NOMO-1 treated with dmso at 0.1 percent for 144 hours (cell line): ENCODE measurements around the gene FBXO27.
"Not testable (repeated sequence)": the region's sequence is repeated elsewhere in the genome, so short reads cannot be mapped to it uniquely, and the experiment has no call there.

ENCODE experiments used
- DNase-seq: peaks from one replicate; lab custom pipeline; 2025; ENCODE audit not compliant: unreplicated experiment; lab: John Stamatoyannopoulos, UW

The FBXO27 gene

DNA sequence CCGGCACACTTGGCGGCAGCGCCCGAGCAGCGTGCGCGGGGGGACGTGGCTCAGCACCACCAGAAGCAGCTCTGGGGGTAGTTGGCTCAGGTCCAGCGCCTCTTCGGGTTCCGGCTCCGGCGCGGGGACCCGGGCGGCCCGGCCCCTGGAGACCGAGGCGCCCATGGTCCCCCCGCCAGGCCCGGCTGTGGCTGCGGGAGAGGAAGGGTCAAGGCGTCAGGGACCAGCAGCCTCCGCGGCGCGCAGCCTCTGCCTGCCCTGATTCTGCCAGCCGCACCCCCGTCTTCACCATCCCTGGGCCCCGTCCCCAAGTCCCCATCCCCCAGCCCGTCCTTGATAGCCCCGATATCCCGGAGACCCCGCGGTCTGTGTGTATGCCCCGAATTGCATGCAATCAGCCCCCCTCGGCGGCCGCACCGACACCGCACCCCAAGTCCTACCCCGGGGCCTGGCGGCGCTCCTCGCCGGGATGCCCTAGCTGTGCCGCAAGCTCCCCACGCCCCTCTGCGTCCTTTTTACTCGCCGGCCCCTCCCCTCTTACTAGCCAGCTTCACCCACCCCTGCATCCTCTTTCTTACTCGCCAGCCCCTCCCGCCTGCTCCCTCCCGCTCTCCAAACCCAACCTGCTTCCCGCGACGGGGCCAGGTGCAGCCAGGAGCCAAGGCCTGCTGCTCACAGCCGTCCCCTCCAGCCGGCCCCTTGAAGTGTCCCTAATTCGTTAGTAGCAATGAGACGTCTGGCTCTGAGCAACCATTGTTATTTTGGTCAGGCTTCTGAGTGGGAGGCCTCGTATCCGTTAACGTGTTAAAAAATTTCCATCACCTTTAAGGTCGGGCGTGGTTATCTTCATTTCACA lies at the start of gene FBXO27:
Gene FBXO27, minus strand, starts transcription at position 487 of the 856 bp plus-strand sequence. Its CDS starts 322 bp downstream, at position 165.
- DNase-seq = no peak

GRCh38 chr19:39080431-39080830 lies 48.1 kb upstream of the FBXO27 start:
- no peak for DNase-seq

DNA sequence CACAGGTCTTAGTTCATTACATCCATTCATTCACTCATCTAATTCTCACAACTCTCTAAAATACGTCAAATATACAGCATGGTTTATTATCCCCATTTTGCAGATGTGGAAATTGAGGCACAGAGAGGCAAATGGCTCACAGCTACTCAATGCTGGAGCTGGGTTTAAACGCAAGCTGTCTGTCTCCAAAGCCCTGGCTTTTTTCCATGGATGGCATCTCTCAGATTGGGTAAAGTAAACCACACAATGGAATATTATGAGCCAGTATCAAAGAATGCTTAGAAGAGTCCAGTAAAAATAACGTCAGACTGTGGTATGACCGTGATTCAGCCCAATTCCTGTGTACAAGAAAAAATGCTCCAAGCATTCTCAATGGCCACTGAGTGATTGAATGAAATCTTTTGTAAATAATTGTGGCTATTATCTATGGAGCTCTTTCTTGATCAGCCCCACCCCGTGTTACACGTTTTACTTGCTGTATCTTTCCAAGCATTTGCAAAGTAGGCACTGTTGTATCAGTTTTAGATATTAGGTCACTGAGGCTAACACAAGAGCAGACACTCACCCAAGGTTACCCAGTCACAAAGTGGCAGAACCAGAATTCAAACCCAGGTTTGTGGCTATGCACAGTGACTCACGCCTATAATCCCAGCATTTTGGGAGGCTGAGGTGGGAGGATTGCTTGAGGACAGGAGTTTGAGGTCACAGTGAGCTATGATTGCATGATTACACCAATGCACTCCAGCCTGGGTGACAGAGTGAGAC lies 46.3 kb upstream of the FBXO27 start:
- DNase-seq = no peak

DNA sequence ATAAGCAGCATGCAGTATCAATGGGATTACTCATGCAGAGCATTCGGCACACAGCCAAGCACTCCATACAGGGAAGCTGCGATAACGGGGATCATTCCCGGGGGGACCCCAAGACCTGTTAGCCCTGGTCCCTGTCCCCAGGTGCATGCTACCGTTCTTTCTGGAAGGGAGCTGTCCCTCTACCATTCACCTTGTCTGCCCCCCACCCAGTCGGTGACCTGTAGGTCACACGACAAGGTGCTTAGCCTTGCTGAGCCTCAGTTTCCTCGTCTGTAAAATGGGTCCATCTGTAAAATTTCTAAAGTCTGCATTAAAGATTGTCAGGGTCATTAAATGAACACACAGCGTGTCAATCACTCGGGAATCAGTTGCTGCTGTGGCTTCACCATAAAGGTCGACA lies 45.0 kb upstream of the FBXO27 start:
- no peak for DNase-seq

- DNase-seq = no peak
Observed at GRCh38 chr19:39074942-39075341, 42.6 kb upstream of the FBXO27 start.

DNA sequence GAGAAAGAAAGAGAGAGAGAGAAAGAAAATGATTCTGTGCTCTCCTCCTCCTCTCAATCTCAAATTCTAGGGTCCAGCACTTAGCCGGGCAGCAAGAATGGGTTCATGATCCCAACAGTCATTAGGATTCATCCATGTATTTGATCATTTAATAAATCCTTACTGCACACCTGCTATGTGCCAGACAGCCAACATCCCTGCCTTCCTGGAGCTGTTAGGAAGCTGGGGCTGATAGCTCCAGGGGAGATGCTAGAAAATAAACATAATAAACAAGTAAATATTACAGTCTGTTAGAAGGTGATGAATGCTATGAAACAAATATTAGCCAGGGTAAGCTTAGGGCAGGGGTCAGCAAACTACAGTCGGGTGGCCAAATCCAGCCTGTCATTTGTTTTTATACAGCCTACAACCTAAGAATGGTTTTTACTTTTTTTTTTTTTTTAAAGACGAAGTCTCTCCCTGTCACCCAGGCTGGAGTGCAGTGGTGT lies 41.9 kb upstream of the FBXO27 start:
- no peak for DNase-seq

DNA sequence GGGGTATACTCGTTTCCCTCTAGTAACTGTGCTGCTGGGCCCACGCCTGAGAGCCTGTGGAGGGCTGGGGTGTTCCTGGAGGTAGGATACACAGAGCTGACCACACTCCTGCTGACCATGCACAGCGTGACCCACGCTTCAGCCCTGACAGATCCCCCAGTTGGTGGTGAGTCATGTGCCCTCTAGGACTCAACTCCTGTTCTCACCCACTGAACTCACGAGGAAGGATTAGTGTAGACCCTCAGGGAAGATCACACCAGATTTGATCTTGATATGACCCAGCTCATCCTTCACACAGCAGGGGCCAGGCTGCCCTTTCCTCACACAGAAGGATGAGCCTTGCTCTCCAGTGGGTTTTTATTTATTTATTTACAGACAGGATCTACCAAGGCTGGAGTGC lies 38.5 kb upstream of the FBXO27 start:
- no peak for DNase-seq

DNA sequence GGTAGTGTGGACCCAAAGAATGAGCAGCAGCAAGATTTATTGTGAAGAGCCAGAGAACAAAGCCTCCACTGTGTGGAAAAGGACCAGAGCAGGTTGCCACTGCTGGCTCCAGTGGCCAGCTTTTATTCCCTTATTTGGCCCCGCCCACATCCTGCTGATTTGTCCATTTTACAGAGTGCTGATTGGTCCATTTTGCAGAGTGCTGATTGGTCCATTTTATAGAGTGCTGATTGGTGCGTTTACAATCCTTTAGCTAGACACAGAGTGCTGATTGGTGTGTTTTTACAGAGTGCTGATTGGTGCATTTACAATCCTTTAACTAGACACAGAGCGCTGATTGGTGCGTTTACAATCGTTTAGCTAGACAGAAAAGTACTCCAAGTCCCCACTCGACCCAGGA lies 35.9 kb upstream of the FBXO27 start:
- not testable (repeated sequence) for DNase-seq

- DNase-seq = no peak
Observed at GRCh38 chr19:39067104-39067503, 34.8 kb upstream of the FBXO27 start.

DNA sequence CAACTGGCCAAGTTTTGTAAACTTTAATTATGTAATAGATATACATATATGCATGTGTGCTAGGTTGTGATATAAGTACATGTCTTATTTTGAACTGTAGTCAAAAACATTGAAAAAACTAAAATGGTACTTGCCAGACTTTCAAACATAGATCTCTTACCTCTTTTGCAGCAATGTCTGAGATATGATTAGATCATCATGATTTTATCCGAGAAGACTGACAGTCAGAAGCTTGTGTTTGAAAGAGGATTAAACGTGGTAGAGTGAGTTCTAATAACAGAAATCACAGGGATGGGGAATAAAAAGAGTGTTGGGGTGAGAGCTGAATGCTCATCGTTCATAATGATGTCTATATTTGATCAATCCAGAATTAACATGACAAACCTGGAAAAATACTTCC lies 33.6 kb upstream of the FBXO27 start:
- DNase-seq = no peak

- no peak for DNase-seq
Observed at GRCh38 chr19:39064405-39064804, 32.1 kb upstream of the FBXO27 start.

- no peak for DNase-seq
Observed at GRCh38 chr19:39060171-39060570, 27.8 kb upstream of the FBXO27 start.

GRCh38 chr19:39059302-39059701 lies 27.0 kb upstream of the FBXO27 start:
- DNase-seq = no peak

- no peak for DNase-seq
Observed at GRCh38 chr19:39057615-39058014, 25.3 kb upstream of the FBXO27 start.

DNA sequence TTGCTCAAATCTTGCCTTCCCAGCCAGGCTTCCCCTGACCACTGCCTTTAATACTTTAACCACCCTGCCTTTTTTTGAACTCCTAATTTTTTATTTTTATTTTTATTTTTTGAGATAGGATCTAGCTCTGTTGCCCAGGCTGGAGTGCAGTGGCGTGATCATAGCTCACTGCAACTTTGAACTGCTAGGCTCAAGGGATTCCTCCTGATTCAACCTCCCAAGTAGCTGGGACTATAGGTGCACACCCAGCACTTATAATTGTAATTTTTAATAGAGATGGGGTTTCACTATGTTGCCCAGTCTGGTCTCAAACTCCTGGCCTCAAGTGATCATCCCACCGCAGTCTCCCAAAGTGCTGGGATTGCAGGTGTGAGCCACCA lies 21.7 kb upstream of the FBXO27 start:
- no peak for DNase-seq

- DNase-seq = no peak
Observed at GRCh38 chr19:39053276-39054090, 21.1 kb upstream of the FBXO27 start.

DNA sequence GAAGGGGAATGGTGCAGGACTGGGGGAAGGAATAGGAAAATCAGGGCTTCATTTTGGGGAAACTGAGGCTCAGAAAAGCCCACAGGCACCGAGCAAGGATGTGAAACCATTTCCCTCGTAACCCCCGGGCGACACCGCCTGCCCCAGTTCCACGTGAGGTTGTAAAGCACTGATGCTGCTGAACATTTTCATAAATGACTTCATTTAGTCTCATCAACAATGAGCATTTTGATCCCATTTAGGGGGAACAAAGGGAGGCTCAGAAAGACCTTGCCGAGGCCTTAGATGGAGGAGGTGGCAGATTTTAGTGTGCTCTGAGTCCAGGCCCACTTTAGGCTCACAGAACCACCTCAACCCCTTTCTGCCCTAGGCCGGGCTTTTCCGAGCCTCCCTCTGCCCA lies 20.5 kb upstream of the FBXO27 start:
- no peak for DNase-seq

GRCh38 chr19:39052243-39052746 lies 19.9 kb upstream of the FBXO27 start:
- no peak for DNase-seq

DNA sequence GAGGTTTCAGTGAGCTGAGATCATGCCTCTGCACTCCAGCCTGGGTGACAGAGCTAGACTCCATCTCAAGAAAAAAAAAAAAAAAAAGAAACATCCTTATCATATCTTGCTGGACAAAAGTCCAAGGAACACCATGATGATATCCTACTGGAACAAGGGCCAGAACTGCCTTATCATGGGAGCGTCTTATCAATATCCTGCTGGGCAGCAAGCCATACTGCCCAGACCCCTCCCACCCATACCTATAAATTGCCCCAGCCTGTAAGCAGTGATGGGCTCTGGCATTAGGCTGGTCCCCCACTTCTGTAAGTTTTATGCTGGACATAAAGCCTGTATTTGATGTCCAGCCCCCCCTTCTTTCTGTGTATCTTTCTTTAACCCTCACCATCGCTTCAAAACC lies 14.7 kb upstream of the FBXO27 start:
- DNase-seq = no peak

DNA sequence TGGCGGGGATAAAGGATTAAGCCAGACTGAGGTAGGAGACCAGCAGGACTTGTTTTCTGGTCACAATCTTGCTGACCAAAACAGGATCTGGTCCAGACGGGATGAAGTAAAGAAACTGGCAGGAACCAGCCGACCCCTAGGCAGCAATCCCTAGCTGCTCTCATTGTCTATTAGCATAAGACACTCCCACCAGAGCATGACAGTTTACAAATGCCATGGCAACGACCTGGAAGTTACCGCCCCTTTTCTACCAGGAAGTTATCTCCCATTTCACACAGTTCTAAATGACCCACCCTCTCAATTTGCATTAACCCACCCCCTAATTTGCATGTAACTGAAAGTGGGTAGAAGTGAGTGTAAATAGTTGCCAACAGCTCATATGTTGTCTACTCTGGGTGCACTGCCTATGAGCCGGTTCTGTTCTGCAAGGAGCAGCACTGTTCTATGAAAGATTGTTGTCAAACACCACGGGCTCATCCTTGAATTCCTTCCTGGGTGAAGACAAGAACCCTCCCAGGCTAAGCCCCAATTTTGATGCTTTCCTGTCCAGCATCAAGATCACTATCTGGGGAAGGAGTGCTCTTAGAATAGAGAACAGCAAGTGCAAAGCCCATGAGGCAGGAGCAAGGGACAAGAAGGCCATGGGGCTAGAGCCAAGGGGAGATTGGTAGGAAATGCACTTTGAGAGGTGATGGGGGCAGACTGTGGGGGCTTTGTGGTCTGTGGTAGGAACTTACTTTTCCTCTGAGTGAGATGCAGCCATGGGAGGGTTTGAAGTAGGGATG lies 13.9 kb upstream of the FBXO27 start:
- DNase-seq = no peak
